GM23338 (cell line): ENCODE measurements around the gene LRR1. TPM values are rescaled to one million over a fixed set of nuclear protein-coding genes. Genes with fewer than 3 reads are reported as not detected.

Experiments
- ATAC-seq: fragments of 200-7000 bp; cut with Tn5 transposase; 3 replicates; pipeline ENCODE4 v1.9.1; 2020
- DNase-seq: peaks from one replicate; pipeline ENCODE4 v3.0.0-alpha.2; 2015; ENCODE audit warnings: low spot score
- H2AFZ ChIP-seq: fragments of 200-600 bp; sonication (generic); 2 replicates; pipeline ENCODE4 v1.8.0; 2016; ENCODE audit warnings: antibody characterized with exemption, mild to moderate bottlenecking, moderate library complexity
- H3F3A ChIP-seq: fragments of 200-600 bp; sonication (generic); replicated peaks from 2 replicates; pipeline ENCODE4 v1.8.0; 2017; ENCODE audit warnings: antibody characterized with exemption, mixed run types, low read depth
- H3K27ac ChIP-seq: fragments of 200-600 bp; sonication (generic); 2 replicates; pipeline ENCODE4 v1.6.1; 2016; ENCODE audit warnings: low read depth
- H3K27me3 ChIP-seq: fragments of 200-600 bp; sonication (generic); 2 replicates; pipeline ENCODE4 v1.8.0; 2016; ENCODE audit warnings: mild to moderate bottlenecking, mixed run types, moderate library complexity; ENCODE audit not compliant: insufficient read depth
- H3K36me3 ChIP-seq: fragments of 200-600 bp; sonication (generic); 2 replicates; pipeline ENCODE4 v1.8.0; 2016; ENCODE audit warnings: mild to moderate bottlenecking; ENCODE audit not compliant: insufficient read depth
- H3K4me1 ChIP-seq: fragments of 200-600 bp; sonication (generic); 2 replicates; pipeline ENCODE4 v1.8.0; 2016; ENCODE audit warnings: mild to moderate bottlenecking, moderate library complexity; ENCODE audit not compliant: insufficient read depth
- H3K4me2 ChIP-seq: fragments of 200-600 bp; sonication (generic); 2 replicates; pipeline ENCODE4 v1.7.1; 2017; ENCODE audit warnings: mixed run types
- H3K4me3 ChIP-seq: fragments of 200-600 bp; sonication (generic); 2 replicates; pipeline ENCODE4 v1.6.1; 2016; ENCODE audit warnings: mixed run types
- H3K79me2 ChIP-seq: fragments of 200-600 bp; sonication (generic); replicated peaks from 2 replicates; pipeline ENCODE4 v1.8.0; 2017; ENCODE audit warnings: mild to moderate bottlenecking; ENCODE audit not compliant: insufficient read depth
- H3K9me2 ChIP-seq: fragments of 200-600 bp; sonication (generic); 2 replicates; pipeline ENCODE4 v1.8.0; 2017; ENCODE audit not compliant: insufficient read depth
- H4K20me1 ChIP-seq: fragments of 200-600 bp; sonication (generic); replicated peaks from 2 replicates; pipeline ENCODE4 v1.8.0; 2017; ENCODE audit warnings: mild to moderate bottlenecking; ENCODE audit not compliant: insufficient read depth
- H3K27ac Mint-ChIP-seq: 2 replicates; pipeline ENCODE4 v1.8.0; 2020; ENCODE audit warnings: inconsistent platforms, mild to moderate bottlenecking, moderate library complexity, mixed read lengths
- H3K27me3 Mint-ChIP-seq: 3 replicates; pipeline ENCODE4 v1.8.0; 2022; ENCODE audit warnings: low read depth, mild to moderate bottlenecking, moderate library complexity, mixed read lengths, inconsistent platforms; ENCODE audit not compliant: insufficient read depth, poor library complexity
- H3K36me3 Mint-ChIP-seq: 3 replicates; pipeline ENCODE4 v1.8.0; 2021; ENCODE audit warnings: low read depth, mild to moderate bottlenecking, inconsistent platforms, moderate library complexity, mixed read lengths
- H3K4me1 Mint-ChIP-seq: 3 replicates; pipeline ENCODE4 v1.8.0; 2020; ENCODE audit warnings: mild to moderate bottlenecking, inconsistent platforms, mixed read lengths
- H3K4me3 Mint-ChIP-seq: 3 replicates; pipeline ENCODE4 v1.8.0; 2021; ENCODE audit warnings: moderate library complexity, mild to moderate bottlenecking, inconsistent platforms, mixed read lengths
- H3K9me3 Mint-ChIP-seq: 3 replicates; pipeline ENCODE4 v1.8.0; 2020; ENCODE audit warnings: moderate library complexity, mild to moderate bottlenecking, inconsistent platforms, mixed read lengths
- CREB1 ChIP-seq: fragments of 250-450 bp; sonication (Bioruptor Pico); IDR thresholded peaks from 2 replicates; pipeline ENCODE4 v1.5.0; 2020; ENCODE audit warnings: low read depth, mild to moderate bottlenecking, moderate library complexity
- EZH2 ChIP-seq: fragments of 200-600 bp; sonication (generic); IDR thresholded peaks from one replicate; pipeline ENCODE4 v1.8.0; 2017; ENCODE audit warnings: antibody characterized with exemption, mild to moderate bottlenecking, low read depth; ENCODE audit not compliant: unreplicated experiment
- EZH2phosphoT487 ChIP-seq: fragments of 200-600 bp; sonication (generic); IDR thresholded peaks from one replicate; pipeline ENCODE4 v1.8.1; 2018; ENCODE audit warnings: antibody characterized with exemption; ENCODE audit not compliant: unreplicated experiment
- JUNB ChIP-seq: IDR thresholded peaks from one replicate; pipeline ENCODE4 v1.6.1; 2016; ENCODE audit warnings: antibody characterized with exemption; ENCODE audit not compliant: unreplicated experiment
- NANOG ChIP-seq: IDR thresholded peaks from 2 replicates; pipeline ENCODE4 v1.6.1; 2016; ENCODE audit warnings: antibody characterized with exemption, borderline replicate concordance
- POLR2AphosphoS5 ChIP-seq: IDR thresholded peaks from 2 replicates; pipeline ENCODE4 v1.6.1; 2016; ENCODE audit warnings: antibody characterized with exemption, low read depth
- STAT1 ChIP-seq: IDR thresholded peaks from one replicate; pipeline ENCODE4 v1.6.1; 2016; ENCODE audit warnings: antibody characterized with exemption; ENCODE audit not compliant: unreplicated experiment
- ZNF114 ChIP-seq: fragments of 250-450 bp; sonication (Bioruptor Pico); IDR thresholded peaks from 2 replicates; pipeline ENCODE4 v1.5.0; 2020; ENCODE audit warnings: mild to moderate bottlenecking, moderate library complexity
- ZNF331 ChIP-seq: fragments of 250-450 bp; sonication (Bioruptor Pico); IDR thresholded peaks from 2 replicates; pipeline ENCODE4 v1.5.0; 2020; ENCODE audit warnings: low read depth, mild to moderate bottlenecking, moderate library complexity
- polyA plus RNA-seq: library from polyadenylated mRNA; unstranded; fragments of >200 nt; fragmentation: Nextera tagmentation; extraction: Ambion mirVana; gene quantifications from 2 replicates; pipeline ENCODE4 v1.2.1, GENCODE V29; 2016
- total RNA-seq: library from RNA; depleted of rRNA; stranded (reverse); fragments of >200 nt; shearing (Covaris generic); gene quantifications from 2 replicates; pipeline ENCODE4 v1.2.3, GENCODE V29; 2014
- TF ChIP-seq, protein P1 (sequence below): fragments of 250-450 bp; sonication (Bioruptor Pico); IDR thresholded peaks from 2 replicates; pipeline ENCODE4 v1.5.0; 2020; ENCODE audit warnings: mild to moderate bottlenecking, moderate library complexity
- TF ChIP-seq, protein P2 (sequence below): IDR thresholded peaks from 2 replicates; pipeline ENCODE4 v1.6.1; 2016; ENCODE audit warnings: antibody characterized with exemption
- TF ChIP-seq, protein P3 (sequence below), 2 experiments: fragments of 200-600 bp in 1 of 2; sonication (generic) in 1 of 2; conservative IDR thresholded peaks; 2 replicates each; pipeline versions ENCODE4 v1.5.1 to v1.6.1; 2016 to 2017; ENCODE audit warnings: antibody characterized with exemption in 2 of 2, low read depth in 2 of 2, mild to moderate bottlenecking in 2 of 2, moderate library complexity in 1 of 2
- TF ChIP-seq, protein P4 (sequence below): IDR thresholded peaks from one replicate; pipeline ENCODE4 v1.6.1; 2018; ENCODE audit warnings: antibody characterized with exemption; ENCODE audit not compliant: unreplicated experiment

Gene LRR1
- total and polyA plus RNA-seq, 2 experiments from 2014 or later = 31.8 to 41.9 TPM

DNA sequence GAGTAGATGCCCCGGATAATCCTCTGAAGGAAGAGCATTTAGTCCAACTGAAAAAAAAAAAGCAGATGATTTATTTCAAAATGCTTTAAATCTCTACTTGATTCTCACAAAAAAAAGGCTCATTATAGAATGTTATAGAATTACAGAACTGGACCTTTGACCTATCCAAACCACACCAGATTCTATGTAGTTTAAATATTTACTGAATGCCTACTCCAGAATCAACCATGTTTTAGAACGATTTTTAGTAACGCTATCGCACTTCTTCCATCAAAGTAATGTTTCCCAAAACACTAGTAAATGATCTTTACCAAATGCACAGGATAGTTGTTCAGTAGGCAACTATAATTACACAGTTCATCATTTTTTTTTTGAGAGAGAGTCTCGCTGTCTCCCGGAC lies 15.1 kb upstream of the LRR1 start:
- no peak for DNase-seq
- Histone ChIP-seq H2AFZ (no peak overlapping the region), H3K9me2 (no peaks in the 10 kb centered on the region), H3K79me2 (peaks cover 75% of the 10 kb centered on the region), H3K36me3 (peaks cover 24% of the 10 kb centered on the region), H4K20me1 (peaks cover 62% of the 10 kb centered on the region), H3K4me2 (peak overlapping the region; percentile 95), H3K4me3 (peak overlapping the region; percentile 98), H3K27ac (peak overlapping the region; percentile 89), H3F3A (peaks cover 34% of the 10 kb centered on the region), H3K27me3 (no peaks in the 10 kb centered on the region), H3K4me1 (peaks cover 16% of the 10 kb centered on the region)
- peak overlapping the region; percentile 100 for H3K27ac Mint-ChIP-seq
- peaks cover 47% of the 10 kb centered on the region for H3K27me3 Mint-ChIP-seq
- TF ChIP-seq ZNF114 (CRISPR knock-in tag) = no peak
- TF ChIP-seq EZH2 = no peak
- no peak for TF ChIP-seq ZNF331 (CRISPR knock-in tag)
- TF ChIP-seq, protein P1, sequence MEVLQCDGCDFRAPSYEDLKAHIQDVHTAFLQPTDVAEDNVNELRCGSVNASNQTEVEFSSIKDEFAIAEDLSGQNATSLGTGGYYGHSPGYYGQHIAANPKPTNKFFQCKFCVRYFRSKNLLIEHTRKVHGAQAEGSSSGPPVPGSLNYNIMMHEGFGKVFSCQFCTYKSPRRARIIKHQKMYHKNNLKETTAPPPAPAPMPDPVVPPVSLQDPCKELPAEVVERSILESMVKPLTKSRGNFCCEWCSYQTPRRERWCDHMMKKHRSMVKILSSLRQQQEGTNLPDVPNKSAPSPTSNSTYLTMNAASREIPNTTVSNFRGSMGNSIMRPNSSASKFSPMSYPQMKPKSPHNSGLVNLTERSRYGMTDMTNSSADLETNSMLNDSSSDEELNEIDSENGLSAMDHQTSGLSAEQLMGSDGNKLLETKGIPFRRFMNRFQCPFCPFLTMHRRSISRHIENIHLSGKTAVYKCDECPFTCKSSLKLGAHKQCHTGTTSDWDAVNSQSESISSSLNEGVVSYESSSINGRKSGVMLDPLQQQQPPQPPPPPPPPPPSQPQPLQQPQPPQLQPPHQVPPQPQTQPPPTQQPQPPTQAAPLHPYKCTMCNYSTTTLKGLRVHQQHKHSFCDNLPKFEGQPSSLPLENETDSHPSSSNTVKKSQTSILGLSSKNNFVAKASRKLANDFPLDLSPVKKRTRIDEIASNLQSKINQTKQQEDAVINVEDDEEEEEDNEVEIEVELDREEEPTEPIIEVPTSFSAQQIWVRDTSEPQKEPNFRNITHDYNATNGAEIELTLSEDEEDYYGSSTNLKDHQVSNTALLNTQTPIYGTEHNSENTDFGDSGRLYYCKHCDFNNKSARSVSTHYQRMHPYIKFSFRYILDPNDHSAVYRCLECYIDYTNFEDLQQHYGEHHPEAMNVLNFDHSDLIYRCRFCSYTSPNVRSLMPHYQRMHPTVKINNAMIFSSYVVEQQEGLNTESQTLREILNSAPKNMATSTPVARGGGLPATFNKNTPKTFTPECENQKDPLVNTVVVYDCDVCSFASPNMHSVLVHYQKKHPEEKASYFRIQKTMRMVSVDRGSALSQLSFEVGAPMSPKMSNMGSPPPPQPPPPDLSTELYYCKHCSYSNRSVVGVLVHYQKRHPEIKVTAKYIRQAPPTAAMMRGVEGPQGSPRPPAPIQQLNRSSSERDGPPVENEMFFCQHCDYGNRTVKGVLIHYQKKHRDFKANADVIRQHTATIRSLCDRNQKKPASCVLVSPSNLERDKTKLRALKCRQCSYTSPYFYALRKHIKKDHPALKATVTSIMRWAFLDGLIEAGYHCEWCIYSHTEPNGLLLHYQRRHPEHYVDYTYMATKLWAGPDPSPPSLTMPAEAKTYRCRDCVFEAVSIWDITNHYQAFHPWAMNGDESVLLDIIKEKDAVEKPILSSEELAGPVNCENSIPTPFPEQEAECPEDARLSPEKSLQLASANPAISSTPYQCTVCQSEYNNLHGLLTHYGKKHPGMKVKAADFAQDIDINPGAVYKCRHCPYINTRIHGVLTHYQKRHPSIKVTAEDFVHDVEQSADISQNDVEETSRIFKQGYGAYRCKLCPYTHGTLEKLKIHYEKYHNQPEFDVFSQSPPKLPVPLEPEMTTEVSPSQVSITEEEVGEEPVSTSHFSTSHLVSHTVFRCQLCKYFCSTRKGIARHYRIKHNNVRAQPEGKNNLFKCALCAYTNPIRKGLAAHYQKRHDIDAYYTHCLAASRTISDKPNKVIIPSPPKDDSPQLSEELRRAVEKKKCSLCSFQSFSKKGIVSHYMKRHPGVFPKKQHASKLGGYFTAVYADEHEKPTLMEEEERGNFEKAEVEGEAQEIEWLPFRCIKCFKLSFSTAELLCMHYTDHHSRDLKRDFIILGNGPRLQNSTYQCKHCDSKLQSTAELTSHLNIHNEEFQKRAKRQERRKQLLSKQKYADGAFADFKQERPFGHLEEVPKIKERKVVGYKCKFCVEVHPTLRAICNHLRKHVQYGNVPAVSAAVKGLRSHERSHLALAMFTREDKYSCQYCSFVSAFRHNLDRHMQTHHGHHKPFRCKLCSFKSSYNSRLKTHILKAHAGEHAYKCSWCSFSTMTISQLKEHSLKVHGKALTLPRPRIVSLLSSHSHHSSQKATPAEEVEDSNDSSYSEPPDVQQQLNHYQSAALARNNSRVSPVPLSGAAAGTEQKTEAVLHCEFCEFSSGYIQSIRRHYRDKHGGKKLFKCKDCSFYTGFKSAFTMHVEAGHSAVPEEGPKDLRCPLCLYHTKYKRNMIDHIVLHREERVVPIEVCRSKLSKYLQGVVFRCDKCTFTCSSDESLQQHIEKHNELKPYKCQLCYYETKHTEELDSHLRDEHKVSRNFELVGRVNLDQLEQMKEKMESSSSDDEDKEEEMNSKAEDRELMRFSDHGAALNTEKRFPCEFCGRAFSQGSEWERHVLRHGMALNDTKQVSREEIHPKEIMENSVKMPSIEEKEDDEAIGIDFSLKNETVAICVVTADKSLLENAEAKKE = no peak
- TF ChIP-seq NANOG = no peak
- TF ChIP-seq JUNB = no peak
- TF ChIP-seq, protein P2, sequence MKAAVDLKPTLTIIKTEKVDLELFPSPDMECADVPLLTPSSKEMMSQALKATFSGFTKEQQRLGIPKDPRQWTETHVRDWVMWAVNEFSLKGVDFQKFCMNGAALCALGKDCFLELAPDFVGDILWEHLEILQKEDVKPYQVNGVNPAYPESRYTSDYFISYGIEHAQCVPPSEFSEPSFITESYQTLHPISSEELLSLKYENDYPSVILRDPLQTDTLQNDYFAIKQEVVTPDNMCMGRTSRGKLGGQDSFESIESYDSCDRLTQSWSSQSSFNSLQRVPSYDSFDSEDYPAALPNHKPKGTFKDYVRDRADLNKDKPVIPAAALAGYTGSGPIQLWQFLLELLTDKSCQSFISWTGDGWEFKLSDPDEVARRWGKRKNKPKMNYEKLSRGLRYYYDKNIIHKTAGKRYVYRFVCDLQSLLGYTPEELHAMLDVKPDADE = no peak
- no peak for TF ChIP-seq EZH2phosphoT487
- no peak for TF ChIP-seq POLR2AphosphoS5
- TF ChIP-seq CREB1 (CRISPR knock-in tag) = no peak
- no peak for TF ChIP-seq STAT1
- TF ChIP-seq, protein P3, sequence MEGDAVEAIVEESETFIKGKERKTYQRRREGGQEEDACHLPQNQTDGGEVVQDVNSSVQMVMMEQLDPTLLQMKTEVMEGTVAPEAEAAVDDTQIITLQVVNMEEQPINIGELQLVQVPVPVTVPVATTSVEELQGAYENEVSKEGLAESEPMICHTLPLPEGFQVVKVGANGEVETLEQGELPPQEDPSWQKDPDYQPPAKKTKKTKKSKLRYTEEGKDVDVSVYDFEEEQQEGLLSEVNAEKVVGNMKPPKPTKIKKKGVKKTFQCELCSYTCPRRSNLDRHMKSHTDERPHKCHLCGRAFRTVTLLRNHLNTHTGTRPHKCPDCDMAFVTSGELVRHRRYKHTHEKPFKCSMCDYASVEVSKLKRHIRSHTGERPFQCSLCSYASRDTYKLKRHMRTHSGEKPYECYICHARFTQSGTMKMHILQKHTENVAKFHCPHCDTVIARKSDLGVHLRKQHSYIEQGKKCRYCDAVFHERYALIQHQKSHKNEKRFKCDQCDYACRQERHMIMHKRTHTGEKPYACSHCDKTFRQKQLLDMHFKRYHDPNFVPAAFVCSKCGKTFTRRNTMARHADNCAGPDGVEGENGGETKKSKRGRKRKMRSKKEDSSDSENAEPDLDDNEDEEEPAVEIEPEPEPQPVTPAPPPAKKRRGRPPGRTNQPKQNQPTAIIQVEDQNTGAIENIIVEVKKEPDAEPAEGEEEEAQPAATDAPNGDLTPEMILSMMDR (conservative IDR thresholded peaks at IDR 0.05; ENCODE audit: low read depth in 2 of 2) = no peak
- TF ChIP-seq, protein P4, sequence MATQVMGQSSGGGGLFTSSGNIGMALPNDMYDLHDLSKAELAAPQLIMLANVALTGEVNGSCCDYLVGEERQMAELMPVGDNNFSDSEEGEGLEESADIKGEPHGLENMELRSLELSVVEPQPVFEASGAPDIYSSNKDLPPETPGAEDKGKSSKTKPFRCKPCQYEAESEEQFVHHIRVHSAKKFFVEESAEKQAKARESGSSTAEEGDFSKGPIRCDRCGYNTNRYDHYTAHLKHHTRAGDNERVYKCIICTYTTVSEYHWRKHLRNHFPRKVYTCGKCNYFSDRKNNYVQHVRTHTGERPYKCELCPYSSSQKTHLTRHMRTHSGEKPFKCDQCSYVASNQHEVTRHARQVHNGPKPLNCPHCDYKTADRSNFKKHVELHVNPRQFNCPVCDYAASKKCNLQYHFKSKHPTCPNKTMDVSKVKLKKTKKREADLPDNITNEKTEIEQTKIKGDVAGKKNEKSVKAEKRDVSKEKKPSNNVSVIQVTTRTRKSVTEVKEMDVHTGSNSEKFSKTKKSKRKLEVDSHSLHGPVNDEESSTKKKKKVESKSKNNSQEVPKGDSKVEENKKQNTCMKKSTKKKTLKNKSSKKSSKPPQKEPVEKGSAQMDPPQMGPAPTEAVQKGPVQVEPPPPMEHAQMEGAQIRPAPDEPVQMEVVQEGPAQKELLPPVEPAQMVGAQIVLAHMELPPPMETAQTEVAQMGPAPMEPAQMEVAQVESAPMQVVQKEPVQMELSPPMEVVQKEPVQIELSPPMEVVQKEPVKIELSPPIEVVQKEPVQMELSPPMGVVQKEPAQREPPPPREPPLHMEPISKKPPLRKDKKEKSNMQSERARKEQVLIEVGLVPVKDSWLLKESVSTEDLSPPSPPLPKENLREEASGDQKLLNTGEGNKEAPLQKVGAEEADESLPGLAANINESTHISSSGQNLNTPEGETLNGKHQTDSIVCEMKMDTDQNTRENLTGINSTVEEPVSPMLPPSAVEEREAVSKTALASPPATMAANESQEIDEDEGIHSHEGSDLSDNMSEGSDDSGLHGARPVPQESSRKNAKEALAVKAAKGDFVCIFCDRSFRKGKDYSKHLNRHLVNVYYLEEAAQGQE = no peak
- ATAC-seq = no peak
- peaks cover 55% of the 10 kb centered on the region for H3K36me3 Mint-ChIP-seq
- peaks cover 26% of the 10 kb centered on the region for H3K4me1 Mint-ChIP-seq
- peaks cover 10% of the 10 kb centered on the region; the same call in 2 of the 3 replicates for H3K9me3 Mint-ChIP-seq
- peak overlapping the region; percentile 94 for H3K4me3 Mint-ChIP-seq
